ENCODE results near the gene CBX5.

- TF ChIP-seq ATF2 (CRISPR knock-in tag; IDR thresholded peaks at IDR 0.05) = no peak
- no peak for TF ChIP-seq CBFA2T3 (IDR thresholded peaks at IDR 0.05)
- no peak for TF ChIP-seq MNT (conservative IDR thresholded peaks at IDR 0.05)
- no peak for TF ChIP-seq CEBPB (tag; IDR thresholded peaks at IDR 0.05)
- TF ChIP-seq CTCF (IDR thresholded peaks at IDR 0.05 in 2 of 3, conservative IDR thresholded peaks at IDR 0.05 in 1 of 3; ENCODE audit: insufficient read depth in 2 of 3, low read depth in 1 of 3, low read length in 3 of 3) = no peak
- no peak for TF ChIP-seq POLR2A (conservative IDR thresholded peaks at IDR 0.05)
- TF ChIP-seq MTA2 (IDR thresholded peaks at IDR 0.05; ENCODE audit: low read depth) = no peak
- no peak for TF ChIP-seq KAT2B (IDR thresholded peaks at IDR 0.05; ENCODE audit: low read depth, low read length)
- no peak for TF ChIP-seq NONO (IDR thresholded peaks at IDR 0.05; ENCODE audit: low read depth in 2 of 2, low read length in 1 of 2)
Observed at GRCh38 chr12:54210400-54210790, 69.5 kb downstream of the CBX5 start.
